ENCODE measurements around the gene ADRA2C. TPM values are rescaled to one million over a fixed set of nuclear protein-coding genes. Genes with fewer than 3 reads are reported as not detected.

The ADRA2C gene
- total RNA-seq: 8.7 and 9.9 TPM in 2 replicates
- polyA plus RNA-seq (2012): 7.5 TPM

GRCh38 chr4:3766036-3766784, at the start of gene ADRA2C:
Gene ADRA2C (plus strand): TSS chr4:3766385. CDS start chr4:3766607, 222 bp downstream.
- DNase-seq (ENCODE audit: low read depth): peak; percentile 60

GRCh38 chr4:3716631-3717235, 49.5 kb upstream of the ADRA2C start:
- no peak for DNase-seq (ENCODE audit: low read depth)

GRCh38 chr4:3717241-3717640, 48.9 kb upstream of the ADRA2C start:
- DNase-seq (ENCODE audit: low read depth): no peak

GRCh38 chr4:3718462-3718861, 47.7 kb upstream of the ADRA2C start:
- DNase-seq (ENCODE audit: low read depth): no peak

GRCh38 chr4:3719191-3719590, 47.0 kb upstream of the ADRA2C start:
- no peak for DNase-seq (ENCODE audit: low read depth)

DNA sequence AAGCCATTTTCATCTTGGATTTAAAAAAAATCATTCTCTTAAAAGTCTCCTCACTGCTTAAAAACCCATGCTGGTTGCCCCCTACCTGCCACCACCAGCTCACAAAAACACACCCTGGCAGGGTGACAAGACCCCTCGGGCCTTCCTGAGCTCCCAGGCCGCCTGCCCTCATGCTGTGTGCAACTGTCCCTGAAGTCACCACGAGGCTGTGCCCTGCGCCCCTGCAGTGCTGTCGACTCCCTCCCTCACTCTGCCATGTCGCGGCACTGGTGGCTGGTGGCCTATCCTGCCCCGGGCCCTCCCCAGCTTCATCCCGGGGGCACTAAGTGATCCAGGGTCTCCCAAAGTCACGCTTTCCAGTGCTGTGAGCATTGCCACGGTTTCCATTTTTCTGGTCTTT, 46.3 kb upstream of the ADRA2C start:
- DNase-seq (ENCODE audit: low read depth): no peak

DNA sequence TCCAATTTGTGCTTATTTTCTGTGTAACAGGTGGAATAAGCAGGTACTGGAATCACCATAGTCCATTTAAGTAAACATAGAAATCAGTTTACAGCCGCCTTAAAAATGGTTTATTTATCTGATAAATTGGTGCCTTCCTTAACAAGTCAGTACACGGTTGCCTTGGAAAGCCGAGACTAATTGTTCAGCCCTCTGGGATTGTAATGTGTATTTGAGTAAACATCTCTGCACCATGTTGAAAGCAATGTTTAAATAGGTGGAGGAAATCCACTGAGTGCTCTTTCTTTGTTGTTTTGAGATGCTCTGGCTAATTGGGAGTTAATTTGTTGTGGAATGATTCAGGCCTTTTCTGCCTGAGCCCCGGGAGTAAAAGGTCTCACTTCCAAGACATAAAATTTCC, 45.7 kb upstream of the ADRA2C start:
- DNase-seq (ENCODE audit: low read depth): no peak

DNA sequence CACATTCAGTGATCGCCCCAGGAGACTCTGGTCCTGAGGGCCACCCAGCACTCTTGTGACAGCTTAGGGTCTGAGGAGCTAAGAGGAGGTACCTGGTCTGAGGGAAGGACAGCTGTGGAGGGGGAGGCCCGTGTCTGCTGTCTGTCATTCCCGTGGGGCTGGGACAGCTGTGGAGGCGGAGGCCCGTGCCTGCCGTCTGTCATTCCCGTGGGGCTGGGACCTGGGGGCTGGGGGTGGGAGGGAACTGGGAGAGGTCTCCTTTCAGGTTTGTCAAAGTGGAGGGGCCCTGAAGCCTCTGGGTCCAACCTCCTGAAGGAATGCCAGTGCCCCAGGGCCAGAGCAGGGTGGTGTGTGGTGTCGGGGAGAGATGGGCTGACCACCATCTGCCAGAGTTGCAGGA, 45.0 kb upstream of the ADRA2C start:
- DNase-seq (ENCODE audit: low read depth): no peak

- no peak for DNase-seq (ENCODE audit: low read depth)
Measured at GRCh38 chr4:3721627-3722026, 44.6 kb upstream of the ADRA2C start.

DNA sequence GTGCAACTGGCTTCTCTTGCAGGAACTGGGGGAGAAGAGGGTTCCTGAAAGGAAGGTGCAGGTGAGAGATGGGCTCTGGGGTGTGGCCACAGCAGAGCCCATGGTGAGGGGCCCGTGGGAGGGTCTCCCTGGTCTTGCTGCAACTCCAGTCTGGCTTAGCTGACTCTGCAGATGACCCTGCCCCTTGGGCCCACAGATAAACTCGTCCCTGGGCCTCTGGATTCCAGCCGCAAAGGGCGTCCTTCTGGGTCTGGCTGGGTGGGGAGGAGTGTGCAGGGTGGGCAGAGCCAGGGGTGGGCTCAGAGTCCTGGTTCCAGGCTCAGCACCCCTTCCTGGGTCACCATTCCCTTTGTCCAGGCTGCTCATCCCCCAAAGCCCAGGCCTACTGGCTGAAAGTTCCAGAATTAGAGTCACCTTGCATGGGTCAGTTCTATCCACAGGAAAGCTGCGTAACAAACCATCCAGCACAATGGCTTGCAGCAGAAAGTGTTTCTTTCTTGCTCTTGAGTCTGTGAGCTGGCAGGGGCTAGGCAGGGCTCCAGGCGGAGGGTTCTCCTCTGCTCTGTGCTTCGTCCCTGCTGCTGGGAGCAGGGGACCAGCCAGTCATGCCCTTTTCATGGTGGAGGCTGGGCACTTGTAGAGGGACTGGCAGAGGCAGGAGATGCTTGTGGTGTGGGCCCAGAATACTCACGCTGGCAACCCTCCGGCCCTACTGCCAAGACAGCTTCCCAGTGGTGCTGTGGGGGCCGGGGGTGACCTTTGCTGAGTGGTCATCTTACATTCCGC, 43.5 kb upstream of the ADRA2C start:
- no peak for DNase-seq (ENCODE audit: low read depth)

GRCh38 chr4:3723232-3723642, 42.9 kb upstream of the ADRA2C start:
- no peak for DNase-seq (ENCODE audit: low read depth)

DNA sequence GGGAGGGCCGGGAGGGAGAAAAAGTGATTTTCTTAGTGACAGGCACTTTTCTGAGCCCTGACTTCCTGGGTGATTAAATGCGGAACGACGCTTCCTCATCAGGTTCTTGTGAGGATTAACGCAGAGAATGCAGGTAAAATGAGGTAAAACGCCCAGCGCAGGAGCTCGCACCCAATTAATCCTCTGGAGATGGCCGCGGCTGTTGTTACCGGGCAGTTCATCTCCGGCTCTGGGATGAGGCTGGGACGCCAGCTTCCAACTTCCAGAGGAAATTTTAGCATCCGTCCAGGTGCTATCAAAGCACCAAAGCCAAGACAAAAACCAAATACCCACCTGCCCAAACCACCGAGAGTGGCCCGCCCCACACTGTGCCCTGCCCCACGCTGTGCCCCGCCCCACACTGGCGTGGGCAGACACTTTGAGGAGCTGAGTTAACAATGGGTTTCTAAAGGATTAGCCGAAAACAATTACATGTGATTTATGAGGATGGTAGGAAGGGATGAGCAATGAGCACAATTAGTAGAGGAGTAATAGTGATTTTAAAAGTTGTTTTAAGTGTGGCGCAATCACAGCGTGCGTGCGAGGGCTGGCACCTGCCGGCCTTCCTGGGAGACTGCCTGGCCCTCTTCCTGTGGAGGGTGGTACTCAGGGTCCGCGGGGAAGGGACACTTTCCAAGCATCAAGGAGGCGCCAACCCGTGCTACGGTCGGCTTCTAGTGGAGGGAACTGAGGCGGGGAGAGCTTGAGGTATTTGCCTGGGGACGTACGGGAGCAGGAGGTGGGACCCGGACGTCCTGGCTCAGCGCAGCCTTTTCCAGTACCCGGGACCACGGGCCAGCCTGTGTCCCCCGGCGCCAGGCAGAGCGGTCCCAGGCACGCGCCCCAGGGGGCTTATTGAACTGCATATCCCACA, 41.6 kb upstream of the ADRA2C start:
- DNase-seq (ENCODE audit: low read depth): no peak

GRCh38 chr4:3725936-3726870, 40.0 kb upstream of the ADRA2C start:
- DNase-seq (ENCODE audit: low read depth): no peak

DNA sequence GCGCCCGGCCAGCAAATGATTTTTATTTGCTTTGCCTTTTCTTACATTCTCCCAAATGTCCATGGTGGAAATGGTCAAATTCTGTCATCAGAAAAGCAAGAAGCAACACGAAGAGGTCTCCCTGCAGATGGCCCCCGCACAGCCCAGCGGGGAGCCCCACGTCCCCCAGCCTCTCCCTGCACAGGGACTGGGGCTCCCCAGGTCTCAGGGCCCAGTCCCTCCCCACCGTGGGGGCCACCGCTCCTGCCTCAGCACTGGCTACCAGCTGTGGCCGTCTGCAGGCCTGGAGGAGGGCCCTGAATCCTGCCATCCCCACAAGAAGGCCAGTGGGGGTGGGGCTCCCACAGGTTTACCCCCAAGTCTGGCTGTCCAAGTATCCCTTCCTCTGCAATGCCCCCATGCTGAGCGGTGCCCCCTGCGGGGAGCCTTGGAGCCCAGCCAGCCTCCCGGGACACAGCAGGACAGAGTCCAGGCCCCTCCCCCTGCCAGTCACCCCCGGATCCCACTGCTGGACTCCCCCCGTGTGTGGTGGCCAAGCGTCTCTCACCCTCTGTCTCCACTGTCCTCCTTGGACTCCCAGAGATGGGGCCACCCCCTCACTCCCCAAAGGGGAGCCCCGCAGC, 38.2 kb upstream of the ADRA2C start:
- DNase-seq (ENCODE audit: low read depth): no peak

DNA sequence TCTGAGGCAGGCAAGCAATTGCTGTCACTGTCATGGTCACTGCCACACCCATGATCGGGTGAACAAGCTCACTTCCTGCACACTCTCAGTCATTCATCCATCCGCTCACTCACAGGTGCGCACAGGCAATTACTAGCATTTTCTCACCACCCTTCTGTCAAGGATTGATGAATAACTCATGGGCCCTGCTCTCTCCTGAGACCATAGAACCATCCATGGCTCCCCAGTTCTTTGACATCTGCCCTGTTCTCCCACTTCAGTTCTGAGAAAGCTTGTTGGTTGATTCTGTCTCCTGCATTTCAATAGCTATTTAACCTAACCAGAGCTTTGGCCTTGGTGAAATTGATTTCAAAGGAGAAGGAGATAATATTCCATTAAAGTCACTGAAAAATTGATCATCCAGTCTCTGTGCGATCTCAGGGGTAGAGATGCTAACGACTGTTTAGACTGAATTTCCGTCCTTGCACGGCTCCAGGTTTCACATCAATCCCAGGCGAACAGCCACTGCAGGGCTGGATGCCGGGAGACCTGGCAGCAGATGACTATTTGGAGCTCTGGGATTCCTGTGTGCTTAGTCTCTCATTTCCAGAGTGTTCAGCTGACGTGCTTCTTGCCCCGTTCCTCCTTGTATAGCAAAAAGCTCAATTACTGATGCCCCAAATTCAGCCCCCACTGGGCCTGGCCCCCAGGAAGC, 36.9 kb upstream of the ADRA2C start:
- DNase-seq (ENCODE audit: low read depth): peak; percentile 60

DNA sequence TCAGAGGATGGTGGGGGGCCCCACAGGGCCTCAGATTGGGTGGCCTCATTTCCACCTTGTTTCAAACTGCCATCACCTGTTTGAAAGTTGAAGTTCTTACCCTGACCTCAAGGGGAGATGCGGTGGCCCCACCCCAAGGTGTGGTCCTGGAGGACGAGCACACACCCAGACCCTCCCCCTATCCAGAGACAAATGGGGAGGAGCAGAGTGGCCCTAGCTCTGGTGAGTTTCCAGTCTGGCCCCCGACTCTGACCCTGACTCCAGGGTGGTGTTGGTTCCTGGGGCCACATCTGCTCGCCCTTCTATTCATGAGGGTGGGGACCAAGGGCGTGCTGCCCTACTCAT, 36.3 kb upstream of the ADRA2C start:
- no peak for DNase-seq (ENCODE audit: low read depth)

DNA sequence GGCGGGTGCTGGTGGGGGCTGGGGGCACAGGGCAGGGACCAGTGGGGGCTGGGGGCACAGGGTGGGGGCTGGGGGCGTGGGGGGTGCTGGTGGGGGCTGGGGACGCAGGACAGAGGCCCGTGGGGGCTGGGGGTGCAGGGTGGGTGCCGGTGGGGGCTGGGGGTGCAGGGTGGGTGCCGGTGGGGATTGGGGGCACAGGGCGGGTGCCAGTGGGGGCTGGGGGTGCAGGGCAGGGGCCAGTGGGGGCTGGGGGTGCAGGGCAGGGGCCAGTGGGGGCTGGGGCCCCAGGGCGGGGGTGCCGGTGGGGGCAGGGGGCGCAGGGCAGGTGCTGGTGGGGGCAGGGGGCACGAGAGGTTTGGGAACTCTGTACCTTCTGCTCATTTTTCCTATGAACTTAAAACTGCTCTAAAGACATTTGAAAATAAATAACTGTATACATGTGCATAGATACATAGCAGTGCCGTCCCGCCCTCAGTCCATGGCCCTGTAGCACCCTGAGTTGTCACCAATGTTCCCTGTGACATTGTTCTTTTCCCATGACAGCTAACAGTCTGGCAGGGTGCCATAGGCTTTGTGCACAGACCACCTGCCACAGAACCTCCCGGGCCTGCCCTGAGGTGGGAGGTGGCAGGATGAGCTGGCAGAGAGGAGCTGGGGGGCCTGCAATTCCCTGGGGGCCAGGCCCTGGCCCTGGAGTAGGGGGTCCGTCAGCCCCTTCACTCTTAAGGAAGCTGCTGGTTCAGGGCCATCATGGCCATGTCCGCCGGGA, 35.6 kb upstream of the ADRA2C start:
- no peak for DNase-seq (ENCODE audit: low read depth)

Data from myocyte (in vitro differentiated cells).